CD14-positive monocyte (primary cell): ENCODE data around the gene ADAMTS4. TPM values are rescaled to one million over a fixed set of nuclear protein-coding genes. Genes with fewer than 3 reads are reported as not detected.

Source experiments
- DNase-seq, 3 donors: peaks; one replicate each; pipeline ENCODE4 v3.0.0-alpha.2; 2011 to 2022
- H2AFZ ChIP-seq: 2 replicates; pipeline ENCODE4 v1.6.0; 2012; ENCODE audit warnings: mild to moderate bottlenecking, low read depth, low read length, inconsistent platforms; ENCODE audit not compliant: insufficient read depth, poor library complexity, severe bottlenecking
- H3K27ac ChIP-seq, 2 donors: 1 replicate in 1 of 2; 2 replicates in 1 of 2; pipeline ENCODE4 v1.5.1; 2012 to 2013; ENCODE audit warnings: low read length in 2 of 2, control low read depth in 1 of 2, inconsistent platforms in 1 of 2, low read depth in 1 of 2, mild to moderate bottlenecking in 1 of 2
- H3K27me3 ChIP-seq, 2 donors: one replicate each; pipeline versions ENCODE4 v1.6.0 to v1.6.1; 2011 to 2013; ENCODE audit warnings: low read length in 2 of 2; ENCODE audit not compliant: control insufficient read depth in 2 of 2, insufficient read depth in 2 of 2
- H3K36me3 ChIP-seq, 2 donors: replicated peaks in 1 of 2; 1 replicate in 1 of 2; 2 replicates in 1 of 2; pipeline versions ENCODE4 v1.5.1 to v1.6.1; 2012 to 2013; ENCODE audit warnings: low read length in 2 of 2, control low read depth in 1 of 2, inconsistent platforms in 1 of 2, mild to moderate bottlenecking in 1 of 2; ENCODE audit not compliant: insufficient read depth in 2 of 2, control insufficient read depth in 1 of 2
- H3K4me1 ChIP-seq, 2 donors: 1 replicate in 1 of 2; 2 replicates in 1 of 2; pipeline versions ENCODE4 v1.5.1 to v1.6.1; 2012 to 2013; ENCODE audit warnings: low read length in 2 of 2, control low read depth in 1 of 2, inconsistent platforms in 1 of 2, mild to moderate bottlenecking in 1 of 2, moderate library complexity in 1 of 2; ENCODE audit not compliant: insufficient read depth in 2 of 2, control insufficient read depth in 1 of 2
- H3K4me2 ChIP-seq: replicated peaks from 2 replicates; pipeline ENCODE3; 2012; ENCODE audit warnings: low read length, moderate library complexity, mild to moderate bottlenecking; ENCODE audit not compliant: poor library complexity, severe bottlenecking; ENCODE audit errors: extremely low read depth
- H3K4me3 ChIP-seq, 3 experiments: fragments of 200-600 bp in 1 of 3; sonication (generic) in 1 of 3; replicated peaks in 1 of 3; 1 replicate in 2 of 3; 2 replicates in 1 of 3; pipeline ENCODE4 v1.5.1; 2011 to 2013; ENCODE audit warnings: low read length in 3 of 3, mild to moderate bottlenecking in 3 of 3, control low read depth in 2 of 3, low read depth in 2 of 3, inconsistent platforms in 1 of 3, moderate library complexity in 1 of 3
- H3K79me2 ChIP-seq: 2 replicates; pipeline ENCODE4 v1.6.0; 2012; ENCODE audit warnings: mild to moderate bottlenecking, control low read depth, inconsistent platforms, low read length, moderate library complexity; ENCODE audit not compliant: insufficient read depth
- H3K9ac ChIP-seq: 2 replicates; pipeline ENCODE4 v1.6.0; 2017; ENCODE audit warnings: low read length, mild to moderate bottlenecking; ENCODE audit not compliant: insufficient read depth, poor library complexity, severe bottlenecking
- H3K9me3 ChIP-seq, 2 donors: replicated peaks in 1 of 2; 1 replicate in 1 of 2; 2 replicates in 1 of 2; pipeline versions ENCODE4 v1.5.1 to v1.6.1; 2012 to 2013; ENCODE audit warnings: low read length in 2 of 2, control low read depth in 1 of 2; ENCODE audit not compliant: control insufficient read depth in 1 of 2, insufficient read depth in 1 of 2
- H4K20me1 ChIP-seq: 2 replicates; pipeline ENCODE4 v1.6.0; 2012; ENCODE audit warnings: mild to moderate bottlenecking, low read length, control low read depth, moderate library complexity; ENCODE audit not compliant: insufficient read depth
- H3K27ac Mint-ChIP-seq, 7 donors: one replicate each; pipeline ENCODE4 v1.8.0; 2020; ENCODE audit warnings: mild to moderate bottlenecking in 7 of 7, mixed read lengths in 7 of 7, moderate library complexity in 6 of 7, inconsistent platforms in 2 of 7
- H3K27me3 Mint-ChIP-seq, 3 donors: one replicate each; pipeline ENCODE4 v1.8.0; 2021 to 2022; ENCODE audit warnings: low read depth in 3 of 3, mild to moderate bottlenecking in 3 of 3, mixed read lengths in 3 of 3, moderate library complexity in 3 of 3, inconsistent platforms in 1 of 3
- H3K36me3 Mint-ChIP-seq, 2 donors: one replicate each; pipeline ENCODE4 v1.8.0; 2020; ENCODE audit warnings: mixed read lengths in 2 of 2, inconsistent platforms in 1 of 2, mild to moderate bottlenecking in 1 of 2
- H3K4me1 Mint-ChIP-seq: one replicate; pipeline ENCODE4 v1.8.0; 2020; ENCODE audit warnings: mild to moderate bottlenecking, mixed read lengths
- H3K4me3 Mint-ChIP-seq, 2 donors: one replicate each; pipeline ENCODE4 v1.8.0; 2020; ENCODE audit warnings: mild to moderate bottlenecking in 2 of 2, mixed read lengths in 2 of 2, moderate library complexity in 1 of 2
- H3K9me3 Mint-ChIP-seq, 7 donors: one replicate each; pipeline ENCODE4 v1.8.0; 2020 to 2022; ENCODE audit warnings: mixed read lengths in 7 of 7, mild to moderate bottlenecking in 6 of 7, moderate library complexity in 6 of 7, inconsistent platforms in 2 of 7
- WGBS: methylation state at CpG from one replicate; pipeline ENCODE4 v1.1.5; 2013; ENCODE audit warnings: missing lambda C conversion rate; ENCODE audit not compliant: insufficient coverage; 5-methylcytosine and 5-hydroxymethylcytosine counted together
- intact Hi-C, 2 donors: fragments of 100-400 bp; cut with micrococcal nuclease; formaldehyde crosslinking; loops; one replicate each; pipeline versions ENCODE4 v1.15.0 to v1.15.1; 2023
- polyA plus RNA-seq, 3 donors: library from polyadenylated mRNA; depleted of rRNA in 1 of 3; unstranded in 2 of 3; stranded (reverse) in 1 of 3; fragments of 300-500 nt in 2 of 3; fragments of >200 nt in 1 of 3; fragmentation: Illumina TruSeq in 2 of 3; gene quantifications; 1 replicate in 2 of 3; 2 replicates in 1 of 3; pipeline ENCODE4 v1.2.3, GENCODE V29; 2012 to 2021
- TF ChIP-seq, protein P1 (sequence below): fragments of 200-600 bp; IDR thresholded peaks from one replicate; pipeline ENCODE4 v1.8.0; 2022; ENCODE audit warnings: antibody characterized with exemption, mild to moderate bottlenecking

Gene ADAMTS4
- polyA plus RNA-seq, 3 donors, result 0.01 to 0.04 TPM; not detected in 1

DNA sequence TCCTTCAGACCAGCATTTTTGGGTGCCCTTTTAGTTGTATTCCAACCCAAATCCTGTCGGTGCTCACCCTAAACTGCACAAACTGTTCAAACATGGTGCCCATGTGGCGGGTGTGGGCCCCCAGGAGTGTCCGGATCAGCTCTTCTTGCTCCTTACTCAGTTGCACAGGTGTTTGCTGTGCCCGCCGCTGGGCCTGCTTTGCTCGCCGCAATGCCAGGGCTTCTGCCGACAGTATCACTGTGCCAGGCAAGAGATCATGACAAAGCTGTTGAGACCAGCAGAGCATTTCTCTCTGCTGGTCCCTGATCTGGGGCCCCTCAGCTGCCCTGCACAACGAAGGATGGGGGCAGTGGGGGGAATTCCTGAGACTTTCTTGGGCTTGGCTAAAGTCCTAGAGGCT is 34.2 kb upstream of the ADAMTS4 start:
- Histone ChIP-seq H3K4me3 (no peak overlapping the region), H3K9me3 (no peaks in the 10 kb centered on the region), H3K27ac (no peak overlapping the region), H3K36me3 (peaks cover 25 to 30% of the 10 kb centered on the region in 2 donors), H3K9ac (no peak overlapping the region), H3K4me2 (no peak overlapping the region), H3K27me3 (no peaks in the 10 kb centered on the region), H2AFZ (no peak overlapping the region), H3K79me2 (no peaks in the 10 kb centered on the region), H4K20me1 (no peaks in the 10 kb centered on the region), H3K4me1 (peaks cover 2 to 3% of the 10 kb centered on the region in 2 donors)
- peaks cover 26 to 29% of the 10 kb centered on the region in 2 donors for H3K36me3 Mint-ChIP-seq
- 97% methylated on average over 8 of the region's 9 CpGs for WGBS
- no peak for DNase-seq
- no peak overlapping the region for H3K27ac Mint-ChIP-seq
- H3K27me3 Mint-ChIP-seq, result peaks cover 0 to 4% (median 0%) of the 10 kb centered on the region in 3 donors
- intact Hi-C loops, result loop anchor here in 1 of 2 donors (5.0 kb wide), 1 partner anchor 59 kb away; no protein-coding TSS in a partner anchor
- H3K4me3 Mint-ChIP-seq, result no peak overlapping the region
- TF ChIP-seq, protein P1, sequence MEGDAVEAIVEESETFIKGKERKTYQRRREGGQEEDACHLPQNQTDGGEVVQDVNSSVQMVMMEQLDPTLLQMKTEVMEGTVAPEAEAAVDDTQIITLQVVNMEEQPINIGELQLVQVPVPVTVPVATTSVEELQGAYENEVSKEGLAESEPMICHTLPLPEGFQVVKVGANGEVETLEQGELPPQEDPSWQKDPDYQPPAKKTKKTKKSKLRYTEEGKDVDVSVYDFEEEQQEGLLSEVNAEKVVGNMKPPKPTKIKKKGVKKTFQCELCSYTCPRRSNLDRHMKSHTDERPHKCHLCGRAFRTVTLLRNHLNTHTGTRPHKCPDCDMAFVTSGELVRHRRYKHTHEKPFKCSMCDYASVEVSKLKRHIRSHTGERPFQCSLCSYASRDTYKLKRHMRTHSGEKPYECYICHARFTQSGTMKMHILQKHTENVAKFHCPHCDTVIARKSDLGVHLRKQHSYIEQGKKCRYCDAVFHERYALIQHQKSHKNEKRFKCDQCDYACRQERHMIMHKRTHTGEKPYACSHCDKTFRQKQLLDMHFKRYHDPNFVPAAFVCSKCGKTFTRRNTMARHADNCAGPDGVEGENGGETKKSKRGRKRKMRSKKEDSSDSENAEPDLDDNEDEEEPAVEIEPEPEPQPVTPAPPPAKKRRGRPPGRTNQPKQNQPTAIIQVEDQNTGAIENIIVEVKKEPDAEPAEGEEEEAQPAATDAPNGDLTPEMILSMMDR, result no peak
- H3K4me1 Mint-ChIP-seq, result peaks cover 5% of the 10 kb centered on the region
- no peaks in the 10 kb centered on the region for H3K9me3 Mint-ChIP-seq

- Mint-ChIP-seq H3K27me3 (peaks cover 0 to 4% (median 0%) of the 10 kb centered on the region in 3 donors), H3K36me3 (peaks cover 29 to 31% of the 10 kb centered on the region in 2 donors), H3K9me3 (no peaks in the 10 kb centered on the region), H3K27ac (peak overlapping the region in 2 of 7 donors; percentile 50 to 53), H3K4me3 (no peak overlapping the region), H3K4me1 (peaks cover 28% of the 10 kb centered on the region)
- Histone ChIP-seq H3K4me2 (no peak overlapping the region), H3K27me3 (no peaks in the 10 kb centered on the region), H3K79me2 (peaks cover 9% of the 10 kb centered on the region), H3K4me3 (no peak overlapping the region), H3K9ac (no peak overlapping the region), H3K27ac (no peak overlapping the region), H4K20me1 (peaks cover 5% of the 10 kb centered on the region), H3K36me3 (peaks cover 25 to 30% of the 10 kb centered on the region in 2 donors), H3K4me1 (peaks cover 25% of the 10 kb centered on the region in 2 donors), H3K9me3 (no peaks in the 10 kb centered on the region), H2AFZ (no peak overlapping the region)
- intact Hi-C loops, result loop anchor here in 1 of 2 donors (5.0 kb wide), 1 partner anchor 62 kb away; no protein-coding TSS in a partner anchor
- no peak for DNase-seq
- 97% methylated on average over 6 of the region's 7 CpGs for WGBS
- TF ChIP-seq, protein P1, result no peak
Measured at GRCh38 chr1:161230762-161231161, 31.9 kb upstream of the ADAMTS4 start.
